ENCODE results near the gene EPM2A.

- no peak for TF ChIP-seq CTCF (IDR thresholded peaks at IDR 0.05)
- TF ChIP-seq EP300 (IDR thresholded peaks at IDR 0.05) = no peak
- TF ChIP-seq POLR2AphosphoS5 (IDR thresholded peaks at IDR 0.05) = no peak
- no peak for TF ChIP-seq POLR2A (IDR thresholded peaks at IDR 0.05)
Measured at GRCh38 chr6:145685932-145686331, 49.4 kb downstream of the EPM2A start.
